Measurements from ENCODE around the gene SLCO2A1. TPM values are rescaled to one million over a fixed set of nuclear protein-coding genes. Genes with fewer than 3 reads are reported as not detected.

SLCO2A1 gene
- polyA plus RNA-seq, 1 donor (not counting 4 experiments of a cell fraction or from before 2014, with no cell fraction given), result 0.80 TPM

DNA sequence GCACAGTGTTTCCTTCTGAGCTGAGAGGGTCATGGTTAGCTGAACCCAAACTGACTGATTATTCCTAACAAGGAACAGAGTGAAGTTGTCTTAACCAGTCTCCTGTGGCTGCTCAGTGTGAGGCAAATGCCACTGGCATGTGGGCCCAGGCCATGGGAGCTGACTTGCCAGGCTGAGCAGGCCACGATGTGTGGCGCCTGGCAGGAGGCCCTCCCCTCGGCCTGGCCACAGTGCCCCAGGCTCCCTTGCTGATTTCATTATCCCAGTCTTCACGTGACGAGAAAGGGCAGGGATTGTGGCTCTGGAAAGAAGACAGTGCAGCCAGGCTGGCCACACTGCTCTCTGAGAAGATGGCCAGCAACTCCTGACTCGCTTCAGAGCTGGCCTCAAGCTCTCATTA lies 58.8 kb downstream of the SLCO2A1 start:
- Histone ChIP-seq H3K4me1 (ENCODE audit: control insufficient read depth, extremely low read depth, insufficient read depth, low read length) (no peaks in the 10 kb centered on the region), H3K9ac (ENCODE audit: control insufficient read depth, extremely low read depth, insufficient read depth, low read length) (no peak overlapping the region), H3K4me3 (ENCODE audit: control insufficient read depth in 2 of 3, extremely low read depth in 1 of 3, insufficient read depth in 2 of 3, low read depth in 1 of 3, low read length in 3 of 3) (no peak overlapping the region), H3K27ac (ENCODE audit: control insufficient read depth, insufficient read depth, low read length) (no peak overlapping the region), H3K4me2 (ENCODE audit: control insufficient read depth, extremely low read depth, insufficient read depth, low read depth, low read length) (no peak overlapping the region), H3K36me3 (ENCODE audit: control insufficient read depth in 2 of 2, extremely low read depth in 1 of 2, insufficient read depth in 2 of 2, low read length in 2 of 2) (no peaks in the 10 kb centered on the region), H2AFZ (ENCODE audit: control insufficient read depth, low read length) (no peak overlapping the region), H3K9me3 (ENCODE audit: control insufficient read depth, low read depth, low read length) (no peaks in the 10 kb centered on the region), H3K27me3 (ENCODE audit: control insufficient read depth, extremely low read depth, insufficient read depth, low read length) (peaks cover 45% of the 10 kb centered on the region), H4K20me1 (ENCODE audit: control insufficient read depth, extremely low read depth, insufficient read depth, low read length) (no peaks in the 10 kb centered on the region), H3K79me2 (ENCODE audit: control insufficient read depth, insufficient read depth, low read length) (no peaks in the 10 kb centered on the region), H3K9me1 (ENCODE audit: control insufficient read depth, extremely low read depth, insufficient read depth, low read length) (no peaks in the 10 kb centered on the region)
- FAIRE-seq (no peak), DNase-seq (ENCODE audit: low read depth, low spot score) (no peak)
- TF ChIP-seq CTCF (optimal IDR thresholded peaks at IDR 0.05 in 1 of 3, IDR thresholded peaks at IDR 0.05 in 1 of 3, conservative IDR thresholded peaks at IDR 0.05 in 1 of 3; ENCODE audit: extremely low read depth in 1 of 3, insufficient read depth in 2 of 3, low read length in 3 of 3) (no peak), EZH2 (IDR thresholded peaks at IDR 0.05; ENCODE audit: low read length) (no peak)
- dilution Hi-C loops (cut with MboI; ENCODE audit: extremely low pct_ligation_motif_present, low sequenced_read_pairs), result no loop called here

- no peaks in the 10 kb centered on the region for H3K79me2 ChIP-seq (ENCODE audit: control insufficient read depth, insufficient read depth, low read length)
- no peaks in the 10 kb centered on the region for H3K9me1 ChIP-seq (ENCODE audit: control insufficient read depth, extremely low read depth, insufficient read depth, low read length)
- DNase-seq (ENCODE audit: low read depth, low spot score) (no peak), FAIRE-seq (no peak)
- no peak overlapping the region for H3K9ac ChIP-seq (ENCODE audit: control insufficient read depth, extremely low read depth, insufficient read depth, low read length)
- H3K4me2 ChIP-seq (ENCODE audit: control insufficient read depth, extremely low read depth, insufficient read depth, low read depth, low read length), result no peak overlapping the region
- no peaks in the 10 kb centered on the region for H3K4me1 ChIP-seq (ENCODE audit: control insufficient read depth, extremely low read depth, insufficient read depth, low read length)
- H3K4me3 ChIP-seq (ENCODE audit: control insufficient read depth in 2 of 3, extremely low read depth in 1 of 3, insufficient read depth in 2 of 3, low read depth in 1 of 3, low read length in 3 of 3), result no peak overlapping the region
- no peak overlapping the region for H3K27ac ChIP-seq (ENCODE audit: control insufficient read depth, insufficient read depth, low read length)
- dilution Hi-C loops (cut with MboI; ENCODE audit: extremely low pct_ligation_motif_present, low sequenced_read_pairs), result no loop called here
- H3K36me3 ChIP-seq (ENCODE audit: control insufficient read depth in 2 of 2, extremely low read depth in 1 of 2, insufficient read depth in 2 of 2, low read length in 2 of 2), result no peaks in the 10 kb centered on the region
- no peak overlapping the region for H2AFZ ChIP-seq (ENCODE audit: control insufficient read depth, low read length)
- peaks cover 45% of the 10 kb centered on the region for H3K27me3 ChIP-seq (ENCODE audit: control insufficient read depth, extremely low read depth, insufficient read depth, low read length)
- H4K20me1 ChIP-seq (ENCODE audit: control insufficient read depth, extremely low read depth, insufficient read depth, low read length), result no peaks in the 10 kb centered on the region
- TF ChIP-seq CTCF (optimal IDR thresholded peaks at IDR 0.05 in 1 of 3, IDR thresholded peaks at IDR 0.05 in 1 of 3, conservative IDR thresholded peaks at IDR 0.05 in 1 of 3; ENCODE audit: extremely low read depth in 1 of 3, insufficient read depth in 2 of 3, low read length in 3 of 3) (no peak), EZH2 (IDR thresholded peaks at IDR 0.05; ENCODE audit: low read length) (no peak)
- no peaks in the 10 kb centered on the region for H3K9me3 ChIP-seq (ENCODE audit: control insufficient read depth, low read depth, low read length)
These were observed 59.4 kb downstream of the SLCO2A1 start for GRCh38 chr3:133970339-133970738.

All from keratinocyte (primary cell).